Retinal pigment epithelial cell (primary cell): Measurements from ENCODE around the gene ADGRG2.

Experiments used
- DNase-seq: peaks from one replicate; pipeline ENCODE4 v3.0.0-alpha.2; 2010; ENCODE audit warnings: low read depth
- H3K4me3 ChIP-seq: 2 replicates; pipeline ENCODE4 v1.5.1; 2011; ENCODE audit warnings: mild to moderate bottlenecking, low read length, control low read depth, moderate library complexity
- CTCF ChIP-seq: conservative IDR thresholded peaks from 2 replicates; pipeline ENCODE4 v1.5.1; 2011; ENCODE audit warnings: low read depth, low read length, control low read depth, inconsistent platforms

The ADGRG2 gene

DNA sequence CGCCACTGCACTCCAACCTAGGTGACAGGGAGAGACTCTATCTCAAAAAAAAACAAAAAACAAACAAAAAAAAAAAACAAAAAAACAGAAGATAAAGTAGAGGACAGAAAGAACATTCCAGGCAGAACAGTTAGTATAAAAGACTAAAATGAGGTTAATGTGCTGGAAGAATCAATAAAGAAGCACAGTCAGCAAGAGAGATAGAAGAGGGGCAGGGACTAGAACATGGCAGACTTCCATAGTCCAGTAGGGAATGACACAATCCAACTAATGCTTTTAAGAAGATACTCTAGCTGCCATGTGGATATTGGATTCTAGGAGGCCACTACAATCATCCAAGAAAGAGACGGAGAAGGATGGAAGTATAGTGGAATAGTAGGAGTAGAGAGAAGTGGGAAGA is 11.6 kb downstream of the ADGRG2 start:
- no peak for TF ChIP-seq CTCF
- no peak for DNase-seq
- H3K4me3 ChIP-seq = no peak overlapping the region

- H3K4me3 ChIP-seq = no peak overlapping the region
- no peak for TF ChIP-seq CTCF
- DNase-seq = no peak
Observed at GRCh38 chrX:19107035-19107434, 15.2 kb downstream of the ADGRG2 start.

DNA sequence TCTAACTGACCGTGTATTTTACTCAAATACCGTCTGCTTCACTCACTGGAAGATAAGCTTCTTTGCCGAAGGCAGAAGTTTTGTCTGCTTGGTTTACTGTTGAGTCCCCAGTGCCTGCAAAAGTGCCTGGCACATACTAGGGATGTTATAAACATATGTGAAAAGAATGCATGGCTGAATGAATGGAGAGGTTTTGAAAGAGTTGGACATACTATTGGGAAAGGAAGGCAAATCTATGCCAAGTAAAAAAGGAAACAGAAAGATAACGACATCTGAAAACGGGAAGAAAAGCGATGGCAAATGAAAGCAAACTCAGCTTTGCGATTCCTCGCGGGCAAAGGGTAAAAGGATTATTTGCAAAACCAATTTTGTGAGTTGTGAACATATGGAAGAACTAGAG is 21.7 kb downstream of the ADGRG2 start:
- DNase-seq = no peak
- H3K4me3 ChIP-seq = no peak overlapping the region
- no peak for TF ChIP-seq CTCF

DNA sequence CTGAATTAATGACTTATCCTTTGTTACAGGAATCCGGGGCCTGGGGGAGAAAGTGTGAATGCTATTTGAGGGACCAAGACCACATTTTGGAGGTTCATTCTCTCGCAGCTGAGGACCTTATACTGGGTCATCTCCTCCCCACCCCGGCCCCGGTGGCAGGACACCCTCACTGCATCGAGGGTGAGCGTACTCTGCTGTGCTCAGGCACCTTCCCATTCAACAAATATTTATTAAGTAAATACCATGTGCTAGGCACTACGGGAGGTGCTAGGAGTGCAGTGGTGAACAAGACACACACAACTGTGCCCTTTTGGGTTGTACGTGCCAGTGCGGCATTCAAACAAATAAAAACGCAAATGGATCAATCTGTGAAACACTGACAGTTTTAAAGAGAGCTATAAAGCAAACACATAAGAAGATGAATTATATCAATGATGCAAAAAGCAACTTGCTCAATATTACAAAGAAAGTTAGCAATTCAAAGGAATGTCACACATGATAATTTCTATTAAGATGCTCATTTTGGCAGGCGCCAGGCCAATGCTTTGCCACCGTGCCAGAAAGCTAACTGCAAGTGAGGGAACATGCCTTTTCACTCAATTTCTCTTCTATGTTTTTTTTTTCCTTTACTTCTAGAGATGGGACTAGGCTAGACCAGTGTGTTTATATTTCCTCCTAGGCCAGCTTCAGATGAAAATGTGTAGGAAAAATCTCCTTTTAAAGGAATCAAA is 24.6 kb downstream of the ADGRG2 start:
- no peak overlapping the region for H3K4me3 ChIP-seq
- TF ChIP-seq CTCF = no peak
- no peak for DNase-seq

DNA sequence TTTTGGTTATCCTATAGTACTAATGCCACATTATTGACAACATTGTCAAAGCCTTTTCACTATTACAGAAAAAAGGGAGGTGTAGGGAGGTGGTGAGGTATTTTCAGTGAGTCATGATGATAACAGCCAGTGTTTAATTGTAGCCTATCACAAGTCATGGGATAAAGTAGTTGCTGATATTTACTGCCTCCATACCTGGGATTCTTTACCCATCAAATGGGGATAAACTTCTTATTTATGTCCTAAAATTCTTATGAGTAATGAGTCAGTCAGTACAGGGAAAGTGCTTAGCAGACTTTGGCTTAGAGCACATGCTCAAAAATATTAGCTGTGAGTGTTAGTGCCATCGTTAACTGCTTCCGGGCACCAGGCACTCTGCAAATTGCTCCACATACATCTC is 25.7 kb downstream of the ADGRG2 start:
- DNase-seq = peak; percentile 4
- no peak for TF ChIP-seq CTCF
- H3K4me3 ChIP-seq = no peak overlapping the region

DNA sequence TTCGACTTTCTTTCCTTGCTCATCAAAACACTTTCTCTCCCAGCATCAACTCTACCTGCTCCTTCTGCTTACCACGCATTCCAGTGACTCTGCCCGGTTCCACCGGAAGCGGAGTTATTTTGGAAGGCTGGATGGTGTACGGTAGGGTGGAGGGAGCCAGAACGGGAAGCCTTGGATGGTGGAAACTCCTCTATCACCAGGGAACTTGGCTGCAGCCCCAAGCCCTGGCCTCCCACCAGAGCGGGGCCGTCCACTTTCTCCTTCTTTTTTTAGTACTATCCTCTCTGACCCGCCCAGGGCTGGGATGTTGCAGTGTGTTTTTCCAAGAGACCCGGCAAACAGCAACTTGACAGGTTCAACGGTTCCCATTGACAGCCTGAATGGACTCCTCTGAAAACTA is 27.6 kb downstream of the ADGRG2 start:
- no peak for DNase-seq
- no peak for TF ChIP-seq CTCF
- no peak overlapping the region for H3K4me3 ChIP-seq

GRCh38 chrX:19091596-19091995 is 30.7 kb downstream of the ADGRG2 start:
- H3K4me3 ChIP-seq = no peak overlapping the region
- no peak for DNase-seq
- TF ChIP-seq CTCF = no peak
